Neural progenitor cell (in vitro differentiated cells): Measurements from ENCODE around the gene TNFSF4. TPM values are rescaled to one million over a fixed set of nuclear protein-coding genes. Genes with fewer than 3 reads are reported as not detected.
"Not testable (repeated sequence)": the region's sequence is repeated elsewhere in the genome, so short reads cannot be mapped to it uniquely, and the experiment has no call there.

Experiments used
- DNase-seq: peaks from one replicate; pipeline ENCODE4 v3.0.0-alpha.2; 2016; ENCODE audit warnings: low spot score
- H2AFZ ChIP-seq: fragments of 200-600 bp; sonication (generic); replicated peaks from 2 replicates; pipeline ENCODE4 v1.6.1; 2016; ENCODE audit warnings: antibody characterized with exemption
- H3F3A ChIP-seq: fragments of 200-600 bp; sonication (generic); 2 replicates; pipeline ENCODE4 v1.6.1; 2016; ENCODE audit warnings: antibody characterized with exemption, low read depth
- H3K27ac ChIP-seq: fragments of 200-600 bp; sonication (generic); 2 replicates; pipeline ENCODE4 v1.5.1; 2016; ENCODE audit warnings: mild to moderate bottlenecking
- H3K27me3 ChIP-seq: fragments of 200-600 bp; sonication (generic); 2 replicates; pipeline ENCODE4 v1.6.1; 2016; ENCODE audit warnings: mild to moderate bottlenecking, moderate library complexity
- H3K36me3 ChIP-seq: fragments of 200-600 bp; sonication (generic); 2 replicates; pipeline ENCODE4 v1.5.1; 2016
- H3K4me1 ChIP-seq: fragments of 200-600 bp; sonication (generic); 2 replicates; pipeline ENCODE4 v1.6.1; 2016; ENCODE audit warnings: mixed run types
- H3K4me2 ChIP-seq: fragments of 200-600 bp; sonication (generic); 2 replicates; pipeline ENCODE4 v1.6.1; 2016
- H3K4me3 ChIP-seq: fragments of 200-600 bp; sonication (generic); 2 replicates; pipeline ENCODE4 v1.5.1; 2016
- H3K79me2 ChIP-seq: fragments of 200-600 bp; sonication (generic); 2 replicates; pipeline ENCODE4 v1.6.1; 2016; ENCODE audit warnings: low read depth
- H3K9ac ChIP-seq: fragments of 200-600 bp; sonication (generic); 2 replicates; pipeline ENCODE4 v1.6.1; 2016
- H3K9me3 ChIP-seq: fragments of 200-600 bp; sonication (generic); 2 replicates; pipeline ENCODE4 v1.5.1; 2016; ENCODE audit warnings: low read depth
- H4K20me1 ChIP-seq: fragments of 200-600 bp; sonication (generic); 2 replicates; pipeline ENCODE4 v1.6.1; 2016; ENCODE audit warnings: low read depth
- H3K27ac Mint-ChIP-seq: 3 replicates; pipeline ENCODE4 v1.8.0; 2021; ENCODE audit warnings: mixed read lengths
- H3K27me3 Mint-ChIP-seq: 2 replicates; pipeline ENCODE4 v1.8.0; 2022; ENCODE audit warnings: low read depth, mild to moderate bottlenecking, inconsistent platforms, moderate library complexity, mixed read lengths; ENCODE audit not compliant: insufficient read depth
- H3K36me3 Mint-ChIP-seq: 3 replicates; pipeline ENCODE4 v1.8.0; 2021; ENCODE audit warnings: mixed read lengths
- H3K4me1 Mint-ChIP-seq: 3 replicates; pipeline ENCODE4 v1.8.0; 2021; ENCODE audit warnings: mixed read lengths
- H3K4me3 Mint-ChIP-seq: 3 replicates; pipeline ENCODE4 v1.8.0; 2021; ENCODE audit warnings: mild to moderate bottlenecking, moderate library complexity, mixed read lengths
- H3K9me3 Mint-ChIP-seq: 3 replicates; pipeline ENCODE4 v1.8.0; 2020; ENCODE audit warnings: mixed read lengths
- EZH2 ChIP-seq: fragments of 200-600 bp; sonication (generic); IDR thresholded peaks from 2 replicates; pipeline ENCODE4 v1.6.1; 2017; ENCODE audit warnings: antibody characterized with exemption, mild to moderate bottlenecking, moderate library complexity
- EZH2phosphoT487 ChIP-seq: fragments of 200-600 bp; sonication (generic); IDR thresholded peaks from 2 replicates; pipeline ENCODE4 v1.6.1; 2017; ENCODE audit warnings: antibody characterized with exemption
- total RNA-seq: library from RNA; depleted of rRNA; stranded (reverse); fragments of >200 nt; gene quantifications from 2 replicates; pipeline ENCODE4 v1.2.3, GENCODE V29; 2015; ENCODE audit warnings: low replicate concordance
- TF ChIP-seq, protein P1 (sequence below): fragments of 200-600 bp; sonication (generic); IDR thresholded peaks from 2 replicates; pipeline ENCODE4 v1.5.1; 2017; ENCODE audit warnings: antibody characterized with exemption, mild to moderate bottlenecking

The TNFSF4 gene
- total RNA-seq, 1 donor from 2014 or later = 2.1 TPM

DNA sequence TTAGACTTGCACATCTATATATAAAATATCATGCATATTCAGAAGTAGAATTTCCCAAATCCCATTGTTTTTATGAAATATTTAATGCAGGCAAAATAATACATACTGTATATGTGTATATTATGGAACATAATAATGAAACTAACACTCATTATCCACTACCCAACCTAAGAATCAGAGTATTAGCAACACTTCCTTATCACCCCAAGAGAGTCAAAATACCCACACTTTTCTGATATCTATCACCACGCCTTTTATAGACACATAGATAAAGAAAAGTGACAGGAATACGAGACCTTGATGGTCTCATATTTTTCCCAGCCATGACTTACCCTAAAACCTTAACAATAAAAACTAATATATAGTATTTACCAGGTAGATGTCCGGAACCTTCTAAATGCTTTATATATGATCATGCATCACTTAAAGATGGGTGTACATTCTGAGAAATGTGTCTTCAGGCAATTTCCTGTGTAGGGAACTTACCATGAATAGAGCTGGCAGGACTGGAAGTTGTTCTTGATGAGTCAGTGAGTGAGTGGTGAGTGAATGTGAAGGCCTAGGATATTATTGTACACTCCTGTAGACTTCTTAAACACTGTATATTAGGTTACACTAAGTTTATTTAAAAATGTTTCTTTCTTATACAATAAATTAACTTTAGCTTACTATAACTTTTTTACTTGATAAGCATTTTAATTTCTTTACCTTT lies 45.5 kb downstream of the TNFSF4 start:
- H3K9me3 ChIP-seq = no peaks in the 10 kb centered on the region
- peaks cover 14% of the 10 kb centered on the region for H3F3A ChIP-seq
- H3K4me3 Mint-ChIP-seq = no peak overlapping the region
- H4K20me1 ChIP-seq = no peaks in the 10 kb centered on the region
- H3K9ac ChIP-seq = no peak overlapping the region
- H3K27me3 Mint-ChIP-seq = no peaks in the 10 kb centered on the region
- DNase-seq = no peak
- no peak overlapping the region for H3K27ac Mint-ChIP-seq
- H3K4me2 ChIP-seq = no peak overlapping the region
- H3K4me1 ChIP-seq = peaks cover 17% of the 10 kb centered on the region
- H3K4me1 Mint-ChIP-seq = no peaks in the 10 kb centered on the region
- no peaks in the 10 kb centered on the region for H3K79me2 ChIP-seq
- no peak overlapping the region for H3K27ac ChIP-seq
- H3K27me3 ChIP-seq = no peaks in the 10 kb centered on the region
- H3K36me3 Mint-ChIP-seq = no peaks in the 10 kb centered on the region
- H3K9me3 Mint-ChIP-seq = peaks cover 3% of the 10 kb centered on the region
- H3K4me3 ChIP-seq = no peak overlapping the region
- H2AFZ ChIP-seq = no peak overlapping the region
- peaks cover 4% of the 10 kb centered on the region for H3K36me3 ChIP-seq
- no peak for TF ChIP-seq EZH2
- TF ChIP-seq EZH2phosphoT487 = no peak
- TF ChIP-seq, protein P1, sequence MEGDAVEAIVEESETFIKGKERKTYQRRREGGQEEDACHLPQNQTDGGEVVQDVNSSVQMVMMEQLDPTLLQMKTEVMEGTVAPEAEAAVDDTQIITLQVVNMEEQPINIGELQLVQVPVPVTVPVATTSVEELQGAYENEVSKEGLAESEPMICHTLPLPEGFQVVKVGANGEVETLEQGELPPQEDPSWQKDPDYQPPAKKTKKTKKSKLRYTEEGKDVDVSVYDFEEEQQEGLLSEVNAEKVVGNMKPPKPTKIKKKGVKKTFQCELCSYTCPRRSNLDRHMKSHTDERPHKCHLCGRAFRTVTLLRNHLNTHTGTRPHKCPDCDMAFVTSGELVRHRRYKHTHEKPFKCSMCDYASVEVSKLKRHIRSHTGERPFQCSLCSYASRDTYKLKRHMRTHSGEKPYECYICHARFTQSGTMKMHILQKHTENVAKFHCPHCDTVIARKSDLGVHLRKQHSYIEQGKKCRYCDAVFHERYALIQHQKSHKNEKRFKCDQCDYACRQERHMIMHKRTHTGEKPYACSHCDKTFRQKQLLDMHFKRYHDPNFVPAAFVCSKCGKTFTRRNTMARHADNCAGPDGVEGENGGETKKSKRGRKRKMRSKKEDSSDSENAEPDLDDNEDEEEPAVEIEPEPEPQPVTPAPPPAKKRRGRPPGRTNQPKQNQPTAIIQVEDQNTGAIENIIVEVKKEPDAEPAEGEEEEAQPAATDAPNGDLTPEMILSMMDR = no peak

DNA sequence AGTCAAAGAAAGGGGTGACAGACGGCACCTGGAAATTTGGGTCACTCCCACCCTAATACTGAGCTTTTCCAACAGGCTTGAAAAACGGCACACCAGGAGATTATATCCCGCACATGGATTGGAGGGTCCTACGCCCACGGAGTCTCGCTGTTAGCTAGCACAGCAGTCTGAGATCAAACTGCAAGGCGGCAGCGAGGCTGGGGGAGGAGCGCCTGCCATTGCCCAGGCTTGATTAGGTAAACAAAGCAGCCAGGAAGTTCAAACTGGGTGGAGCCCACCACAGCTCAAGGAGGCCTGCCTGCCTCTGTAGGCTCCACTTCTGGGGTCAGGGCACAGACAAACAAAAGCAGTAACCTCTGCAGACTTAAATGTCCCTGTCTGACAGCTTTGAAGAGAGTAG lies 53.2 kb downstream of the TNFSF4 start:
- not testable (repeated sequence) for H3K27ac Mint-ChIP-seq, H3K4me3 Mint-ChIP-seq, H3K27me3 ChIP-seq, DNase-seq, H3K27me3 Mint-ChIP-seq, H2AFZ ChIP-seq, H3F3A ChIP-seq, H3K79me2 ChIP-seq, H3K4me3 ChIP-seq, H3K9me3 ChIP-seq, H3K9ac ChIP-seq, H3K27ac ChIP-seq, H3K4me1 Mint-ChIP-seq, H3K36me3 ChIP-seq, H3K4me2 ChIP-seq, H4K20me1 ChIP-seq, H3K4me1 ChIP-seq, H3K36me3 Mint-ChIP-seq
- H3K9me3 Mint-ChIP-seq = peaks cover 12% of the 10 kb centered on the region

DNA sequence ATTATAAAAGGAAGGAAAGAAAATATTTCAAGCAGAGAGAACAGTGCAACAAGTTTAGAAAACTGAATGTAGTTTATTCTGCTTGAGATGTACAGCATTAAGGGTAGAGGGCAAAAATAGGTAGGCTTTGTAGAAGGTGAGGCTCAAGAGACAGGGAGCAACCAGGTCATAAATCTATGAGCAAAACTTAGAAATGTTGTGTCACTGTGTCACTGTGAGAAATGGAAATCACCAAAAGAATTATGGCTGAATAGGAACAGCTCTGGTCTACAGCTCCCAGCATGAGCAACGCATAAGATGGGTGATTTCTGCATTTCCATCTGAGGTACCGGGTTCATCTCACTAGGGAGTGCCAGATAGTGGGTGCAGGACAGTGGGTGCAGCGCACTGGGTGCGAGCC lies 53.6 kb downstream of the TNFSF4 start:
- H4K20me1 ChIP-seq = no peaks in the 10 kb centered on the region
- no peak for DNase-seq
- H3K27ac ChIP-seq = no peak overlapping the region
- no peaks in the 10 kb centered on the region for H3K79me2 ChIP-seq
- H3K36me3 ChIP-seq = no peaks in the 10 kb centered on the region
- peaks cover 12% of the 10 kb centered on the region for H3K9me3 Mint-ChIP-seq
- peaks cover 2% of the 10 kb centered on the region for H3K36me3 Mint-ChIP-seq
- no peaks in the 10 kb centered on the region for H3K27me3 Mint-ChIP-seq
- H3K9ac ChIP-seq = no peak overlapping the region
- no peaks in the 10 kb centered on the region for H3K4me1 Mint-ChIP-seq
- no peak overlapping the region for H3K4me2 ChIP-seq
- no peak overlapping the region for H3K4me3 Mint-ChIP-seq
- H3K4me1 ChIP-seq = no peaks in the 10 kb centered on the region
- no peaks in the 10 kb centered on the region for H3K9me3 ChIP-seq
- no peak overlapping the region for H2AFZ ChIP-seq
- H3K27me3 ChIP-seq = no peaks in the 10 kb centered on the region
- H3K27ac Mint-ChIP-seq = no peak overlapping the region
- no peak overlapping the region for H3K4me3 ChIP-seq
- no peak for TF ChIP-seq EZH2phosphoT487
- no peak for TF ChIP-seq EZH2
- TF ChIP-seq, protein P1 = no peak
- H3F3A ChIP-seq = no peaks in the 10 kb centered on the region

DNA sequence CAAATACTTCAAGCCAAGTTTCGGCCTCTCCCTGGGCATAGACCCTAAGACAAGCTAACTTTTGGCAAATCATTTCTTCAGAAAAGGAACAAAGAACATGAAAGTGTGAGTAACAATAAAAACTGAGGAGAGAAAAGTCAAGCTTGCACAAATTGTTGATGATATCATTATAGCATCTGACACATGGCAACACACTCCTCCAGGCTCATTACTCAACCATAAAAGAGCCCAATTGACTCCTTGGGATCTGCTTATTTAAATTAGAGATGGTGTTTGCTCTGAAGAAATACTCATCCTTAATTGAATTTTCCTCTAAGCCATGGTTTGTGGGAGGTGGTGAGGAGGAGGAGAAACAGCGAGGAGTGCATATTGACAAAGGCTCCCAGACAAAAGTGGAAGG lies 54.5 kb downstream of the TNFSF4 start:
- no peaks in the 10 kb centered on the region for H3K36me3 ChIP-seq
- Mint-ChIP-seq H3K27me3 (no peaks in the 10 kb centered on the region), H3K36me3 (peaks cover 2% of the 10 kb centered on the region), H3K9me3 (peaks cover 12% of the 10 kb centered on the region), H3K4me1 (no peaks in the 10 kb centered on the region), H3K27ac (no peak overlapping the region), H3K4me3 (no peak overlapping the region)
- no peak overlapping the region for H3K9ac ChIP-seq
- H3K79me2 ChIP-seq = no peaks in the 10 kb centered on the region
- no peak overlapping the region for H3K4me3 ChIP-seq
- no peak overlapping the region for H3K27ac ChIP-seq
- H3K4me2 ChIP-seq = no peak overlapping the region
- no peak for DNase-seq
- H4K20me1 ChIP-seq = no peaks in the 10 kb centered on the region
- H3K4me1 ChIP-seq = no peaks in the 10 kb centered on the region
- H3K9me3 ChIP-seq = no peaks in the 10 kb centered on the region
- no peak overlapping the region for H2AFZ ChIP-seq
- no peaks in the 10 kb centered on the region for H3F3A ChIP-seq
- no peaks in the 10 kb centered on the region for H3K27me3 ChIP-seq
- TF ChIP-seq EZH2 (no peak), EZH2phosphoT487 (no peak)
- TF ChIP-seq, protein P1 = no peak
